PC-3 (cell line): Measurements from ENCODE around the gene PEX10.

ENCODE experiments used
- CTCF ChIP-seq: fragments of 300-600 bp; sonication (generic); conservative IDR thresholded peaks from 2 replicates; pipeline ENCODE4 v1.5.1; 2017; ENCODE audit warnings: antibody characterized with exemption, low read depth, mild to moderate bottlenecking, low read length
- EZH2 ChIP-seq: fragments of 300-600 bp; sonication (generic); IDR thresholded peaks from one replicate; pipeline ENCODE4 v1.6.1; 2017; ENCODE audit warnings: antibody characterized with exemption, mild to moderate bottlenecking, low read length; ENCODE audit not compliant: unreplicated experiment
- EZH2phosphoT487 ChIP-seq: fragments of 300-600 bp; sonication (generic); IDR thresholded peaks from 2 replicates; pipeline ENCODE4 v1.6.1; 2018; ENCODE audit warnings: mild to moderate bottlenecking, antibody characterized with exemption, low read length, borderline replicate concordance

- TF ChIP-seq CTCF (no peak), EZH2 (no peak), EZH2phosphoT487 (no peak)
Observed at GRCh38 chr1:2354511-2355372, 57.6 kb downstream of the PEX10 start.
